Left lung (tissue), 10 donors: ENCODE data around the gene GTSE1. TPM values are rescaled to one million over a fixed set of nuclear protein-coding genes. Genes with fewer than 3 reads are reported as not detected.

ENCODE experiments used
- ATAC-seq: fragments of 200-7000 bp; cut with Tn5 transposase; one replicate; pipeline ENCODE4 v1.9.1; 2020; ENCODE audit warnings: moderate library complexity
- DNase-seq, 4 donors: peaks; one replicate each; pipeline ENCODE4 v3.0.0-alpha.2; 2013 to 2020
- H3K27ac ChIP-seq, 2 donors: fragments of 200-600 bp; sonication (generic) in 1 of 2; one replicate each; pipeline versions ENCODE4 v1.5.0 to v1.8.0; 2020 to 2021
- H3K27me3 ChIP-seq, 2 donors: fragments of 200-600 bp; sonication (generic) in 1 of 2; one replicate each; pipeline versions ENCODE4 v1.5.0 to v1.8.0; 2020 to 2021
- H3K36me3 ChIP-seq, 2 donors: fragments of 200-600 bp; sonication (generic) in 1 of 2; one replicate each; pipeline versions ENCODE4 v1.5.0 to v1.8.0; 2020 to 2021
- H3K4me1 ChIP-seq, 2 donors: fragments of 200-600 bp; one replicate each; pipeline ENCODE4 v1.8.0; 2021
- H3K4me3 ChIP-seq, 2 donors: fragments of 200-600 bp; sonication (generic) in 1 of 2; one replicate each; pipeline versions ENCODE4 v1.5.0 to v1.8.0; 2020 to 2021; ENCODE audit warnings: mild to moderate bottlenecking in 1 of 2
- H3K9me3 ChIP-seq, 2 donors: fragments of 200-600 bp; sonication (generic) in 1 of 2; one replicate each; pipeline versions ENCODE4 v1.5.0 to v1.8.0; 2020 to 2021
- intact Hi-C, 2 donors: fragments of 100-400 bp; cut with DNase I; formaldehyde crosslinking; loops; one replicate each; pipeline versions ENCODE4 v1.11.2 to v1.14.2; 2022
- polyA plus RNA-seq, 6 donors: library from polyadenylated mRNA; unstranded; fragments of 120-200 nt; gene quantifications; one replicate each; pipeline ENCODE4 v1.2.1, GENCODE V29; 2013; ENCODE audit not compliant: insufficient read length in 6 of 6
- total RNA-seq, 2 donors: library from RNA; stranded (reverse); fragmentation: NEBNext Ultra II Directional; extraction: Animal tissue kit (Norgen Biotek cat#: 25700); gene quantifications; one replicate each; pipeline ENCODE4 v1.2.1, GENCODE V29; 2021
- TF ChIP-seq, protein P1 (sequence below), 2 donors: fragments of 200-600 bp; sonication (generic) in 1 of 2; IDR thresholded peaks; one replicate each; pipeline versions ENCODE4 v1.5.0 to v1.8.0; 2021; ENCODE audit warnings: antibody characterized with exemption in 2 of 2
- donor health status: DM: no; HTN: yes; CAD: no.
- donor health status: DM: no; HTN: no; CAD: no.

GTSE1 gene
- total and polyA plus RNA-seq, 8 donors = 1.5 to 30.6 (median 15.3) TPM

DNA sequence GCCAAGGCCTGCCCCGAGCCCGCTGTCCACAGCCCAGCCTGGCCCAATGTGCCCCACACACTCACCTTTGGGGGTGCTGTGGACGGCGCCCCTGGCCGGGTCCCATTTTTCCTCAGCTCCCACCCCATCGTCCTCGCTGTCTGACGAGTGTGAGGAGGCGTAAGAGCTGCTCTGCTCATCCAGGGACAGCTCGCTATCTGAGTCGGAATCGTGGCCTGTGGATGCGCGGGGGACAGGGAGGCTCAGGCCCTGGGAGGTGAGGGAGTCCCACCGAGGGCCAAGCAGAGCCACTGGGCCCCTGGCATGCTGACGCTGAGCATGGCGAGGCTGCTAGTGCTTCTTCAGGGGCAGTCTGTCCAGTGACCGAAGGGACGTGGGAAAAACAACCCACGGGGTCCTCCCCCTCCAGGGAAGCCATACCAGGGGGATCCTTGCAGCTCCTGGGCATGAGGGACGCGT is 68.5 kb downstream of the GTSE1 start:
- peaks cover 0 to 6% of the 10 kb centered on the region in 2 donors for H3K4me1 ChIP-seq
- peaks cover 0 to 34% of the 10 kb centered on the region in 2 donors for H3K27me3 ChIP-seq
- ATAC-seq = no peak
- TF ChIP-seq, protein P1, sequence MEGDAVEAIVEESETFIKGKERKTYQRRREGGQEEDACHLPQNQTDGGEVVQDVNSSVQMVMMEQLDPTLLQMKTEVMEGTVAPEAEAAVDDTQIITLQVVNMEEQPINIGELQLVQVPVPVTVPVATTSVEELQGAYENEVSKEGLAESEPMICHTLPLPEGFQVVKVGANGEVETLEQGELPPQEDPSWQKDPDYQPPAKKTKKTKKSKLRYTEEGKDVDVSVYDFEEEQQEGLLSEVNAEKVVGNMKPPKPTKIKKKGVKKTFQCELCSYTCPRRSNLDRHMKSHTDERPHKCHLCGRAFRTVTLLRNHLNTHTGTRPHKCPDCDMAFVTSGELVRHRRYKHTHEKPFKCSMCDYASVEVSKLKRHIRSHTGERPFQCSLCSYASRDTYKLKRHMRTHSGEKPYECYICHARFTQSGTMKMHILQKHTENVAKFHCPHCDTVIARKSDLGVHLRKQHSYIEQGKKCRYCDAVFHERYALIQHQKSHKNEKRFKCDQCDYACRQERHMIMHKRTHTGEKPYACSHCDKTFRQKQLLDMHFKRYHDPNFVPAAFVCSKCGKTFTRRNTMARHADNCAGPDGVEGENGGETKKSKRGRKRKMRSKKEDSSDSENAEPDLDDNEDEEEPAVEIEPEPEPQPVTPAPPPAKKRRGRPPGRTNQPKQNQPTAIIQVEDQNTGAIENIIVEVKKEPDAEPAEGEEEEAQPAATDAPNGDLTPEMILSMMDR (IDR thresholded peaks at IDR 0.05) = no peak
- H3K27ac ChIP-seq = no peak overlapping the region
- peaks cover 0 to 39% of the 10 kb centered on the region in 2 donors for H3K36me3 ChIP-seq
- peak in 1 of 4 donors; percentile 71 for DNase-seq
- H3K4me3 ChIP-seq = no peak overlapping the region
- no peaks in the 10 kb centered on the region for H3K9me3 ChIP-seq
- intact Hi-C loops = loop anchor here in 1 of 2 donors (5.0 kb wide), 1 partner anchor 177 kb away; no protein-coding TSS in a partner anchor

DNA sequence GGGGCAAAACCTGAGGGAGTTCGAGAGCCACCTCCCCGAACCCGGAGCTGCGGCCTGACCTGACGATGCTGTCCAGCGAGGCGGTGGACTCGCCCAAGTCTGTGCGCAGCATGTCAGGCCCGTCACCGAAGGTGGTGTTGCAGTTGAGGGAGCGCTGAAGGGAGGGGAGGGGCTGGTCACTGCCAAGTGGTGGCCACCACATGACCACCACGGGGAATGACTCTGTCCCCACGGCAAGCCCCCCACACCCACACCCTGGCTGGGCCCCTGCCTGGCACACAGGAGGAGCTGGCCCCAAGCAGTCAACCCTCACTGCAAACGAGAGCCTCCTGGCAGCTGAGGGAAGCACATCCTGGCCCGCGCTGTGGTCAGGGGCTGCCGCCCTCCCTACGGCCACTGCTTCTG is 69.7 kb downstream of the GTSE1 start:
- Histone ChIP-seq H3K4me1 (peaks cover 0 to 6% of the 10 kb centered on the region in 2 donors), H3K9me3 (no peaks in the 10 kb centered on the region), H3K36me3 (peaks cover 0 to 39% of the 10 kb centered on the region in 2 donors), H3K4me3 (no peak overlapping the region), H3K27me3 (peaks cover 0 to 34% of the 10 kb centered on the region in 2 donors), H3K27ac (no peak overlapping the region)
- intact Hi-C loops = loop anchor here in 1 of 2 donors (5.0 kb wide), 1 partner anchor 176 kb away; no protein-coding TSS in a partner anchor
- peak in 1 of 4 donors; percentile 71 for DNase-seq
- TF ChIP-seq, protein P1 (IDR thresholded peaks at IDR 0.05) = no peak
- no peak for ATAC-seq

DNA sequence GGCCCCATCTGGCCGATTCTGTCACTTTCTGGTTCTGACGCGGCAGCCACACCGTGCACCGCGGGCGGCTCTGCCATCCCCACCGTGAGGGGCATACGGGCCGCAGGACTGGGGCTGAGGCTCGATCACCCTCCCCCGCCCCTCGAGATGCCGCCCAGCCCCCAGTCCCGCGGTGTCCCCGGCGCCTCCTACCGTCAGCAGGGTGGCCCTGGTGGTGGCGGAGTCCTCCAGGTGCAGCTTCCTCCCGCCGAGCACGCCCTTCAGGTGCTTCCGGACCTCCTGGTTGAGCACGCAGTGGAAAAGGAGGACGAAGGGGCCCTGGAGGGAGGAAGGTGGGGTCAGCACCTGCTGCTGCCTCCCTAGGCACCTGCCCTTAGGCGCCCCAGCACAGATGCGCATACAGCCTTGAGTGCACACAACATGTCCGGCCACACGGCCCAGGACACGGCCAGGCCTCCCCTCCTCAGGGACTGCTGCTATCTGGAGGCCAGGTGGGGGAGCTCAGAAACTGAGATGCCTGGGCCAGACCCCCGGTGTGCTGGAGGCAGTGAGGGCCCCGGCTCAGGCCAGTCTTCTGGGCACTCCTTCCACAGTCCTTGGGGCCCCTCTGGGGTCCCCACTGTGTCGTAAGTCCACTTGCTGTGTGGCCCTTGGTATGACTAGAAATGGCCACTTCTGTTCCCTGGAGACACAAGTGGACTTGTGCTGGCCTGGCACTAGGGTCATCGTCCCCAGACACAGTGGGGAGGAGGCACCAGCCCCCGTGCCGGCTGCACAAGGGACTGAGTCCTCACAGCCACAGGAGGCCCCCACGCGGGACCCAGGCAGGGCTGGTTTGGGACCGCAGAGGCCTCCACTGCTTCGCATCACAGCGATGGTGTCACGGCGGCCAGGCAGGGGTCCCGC is 70.4 kb downstream of the GTSE1 start:
- H3K36me3 ChIP-seq = peaks cover 0 to 35% of the 10 kb centered on the region in 2 donors
- TF ChIP-seq, protein P1 (IDR thresholded peaks at IDR 0.05) = no peak
- no peak overlapping the region for H3K4me3 ChIP-seq
- no peak overlapping the region for H3K27ac ChIP-seq
- no peaks in the 10 kb centered on the region for H3K9me3 ChIP-seq
- peaks cover 0 to 6% of the 10 kb centered on the region in 2 donors for H3K4me1 ChIP-seq
- DNase-seq (peak in 1 of 4 donors; percentile 72), ATAC-seq (no peak)
- peaks cover 0 to 34% of the 10 kb centered on the region in 2 donors for H3K27me3 ChIP-seq
- intact Hi-C loops = loop anchor here in 1 of 2 donors (5.0 kb wide), 1 partner anchor 175 kb away; no protein-coding TSS in a partner anchor

DNA sequence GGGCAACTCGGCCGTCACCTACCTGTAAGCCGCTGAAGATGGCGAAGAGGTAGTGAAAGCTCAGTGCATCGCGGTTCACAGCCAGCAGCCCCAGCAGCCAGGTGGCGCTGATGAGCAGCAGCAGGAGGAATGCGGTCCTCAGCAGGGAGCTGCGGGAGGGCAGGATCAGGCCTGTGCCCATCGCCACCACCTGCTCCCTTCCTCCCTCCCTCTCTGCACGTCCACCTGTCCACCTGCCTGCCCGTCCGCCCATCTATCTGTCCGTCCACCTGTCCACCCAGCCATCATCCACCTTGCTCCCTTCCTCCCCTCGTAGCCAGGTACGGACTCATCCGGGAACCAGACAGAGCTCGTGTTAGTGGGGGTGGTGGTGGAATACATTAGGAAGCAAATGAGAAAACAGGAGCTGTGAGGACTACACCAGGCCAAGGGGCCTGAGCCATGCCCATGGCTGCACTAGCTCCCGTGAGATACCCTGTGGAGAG is 71.1 kb downstream of the GTSE1 start:
- peaks cover 0 to 34% of the 10 kb centered on the region in 2 donors for H3K27me3 ChIP-seq
- H3K4me3 ChIP-seq = no peak overlapping the region
- ATAC-seq = peak; percentile 86
- TF ChIP-seq, protein P1 (IDR thresholded peaks at IDR 0.05) = peak; percentile 78 to 86
- H3K27ac ChIP-seq = no peak overlapping the region
- peaks cover 0 to 28% of the 10 kb centered on the region in 2 donors for H3K36me3 ChIP-seq
- H3K9me3 ChIP-seq = no peaks in the 10 kb centered on the region
- peak in 3 of 4 donors; percentile 60 to 92 (median 62) for DNase-seq
- H3K4me1 ChIP-seq = peaks cover 0 to 6% of the 10 kb centered on the region in 2 donors
- intact Hi-C loops = loop anchor here in 1 of 2 donors (5.0 kb wide), 1 partner anchor 175 kb away; no protein-coding TSS in a partner anchor
